Activated CD8-positive, alpha-beta T cell treated with anti-CD3 and anti-CD28 coated beads for 36 hours (primary cell): ENCODE data around the gene PPP1R14C. TPM values are rescaled to one million over a fixed set of nuclear protein-coding genes. Genes with fewer than 3 reads are reported as not detected.

Source experiments
- ATAC-seq: fragments of 200-7000 bp; cut with Tn5 transposase; one replicate; pipeline ENCODE4 v1.10.0; 2021; ENCODE audit warnings: mild to moderate bottlenecking, moderate library complexity
- CTCF ChIA-PET: fragments of 350-600 bp; sonication (Branson Sonifier 250); formaldehyde crosslinking; loops from one replicate; lab custom pipeline; 2021; ENCODE audit warnings: antibody characterized with exemption; lab: Charles Lee
- POLR2A ChIA-PET: fragments of 350-600 bp; sonication (Branson Sonifier 250); formaldehyde crosslinking; loops from one replicate; lab custom pipeline; 2021; ENCODE audit warnings: antibody characterized with exemption; lab: Charles Lee
- DNase-seq: peaks from one replicate; pipeline ENCODE4 v3.0.0-alpha.2; 2020
- H3K27ac Mint-ChIP-seq: one replicate; pipeline ENCODE4 v1.8.0; 2021; ENCODE audit warnings: mild to moderate bottlenecking, mixed read lengths
- H3K27me3 Mint-ChIP-seq: one replicate; pipeline ENCODE4 v1.8.0; 2021; ENCODE audit warnings: mixed read lengths
- H3K36me3 Mint-ChIP-seq: one replicate; pipeline ENCODE4 v1.8.0; 2021; ENCODE audit warnings: low read depth, mixed read lengths
- H3K4me1 Mint-ChIP-seq: one replicate; pipeline ENCODE4 v1.8.0; 2021; ENCODE audit warnings: low read depth, mixed read lengths
- H3K4me3 Mint-ChIP-seq: one replicate; pipeline ENCODE4 v1.8.0; 2021; ENCODE audit warnings: mild to moderate bottlenecking, moderate library complexity, mixed read lengths
- H3K9me3 Mint-ChIP-seq: one replicate; pipeline ENCODE4 v1.8.0; 2021; ENCODE audit warnings: mixed read lengths
- CTCF ChIP-seq: fragments of 200-600 bp; IDR thresholded peaks from one replicate; pipeline ENCODE4 v1.8.0; 2022; ENCODE audit warnings: antibody characterized with exemption, mild to moderate bottlenecking
- intact Hi-C: fragments of 100-400 bp; cut with micrococcal nuclease; formaldehyde crosslinking; loops from one replicate; pipeline ENCODE4 v1.10.0; 2022
- total RNA-seq, 2 experiments: library from RNA; stranded (reverse); gene quantifications; one replicate each; pipeline ENCODE4 v1.2.3, GENCODE V29; 2021

Gene PPP1R14C
- total RNA-seq, 2 experiments from 2014 or later, result 0.65 to 0.86 TPM

- CTCF ChIA-PET, result interaction anchor here (1.3 kb wide), 1 partner anchor 217 kb away, joined by 3 read pairs; no protein-coding TSS in a partner anchor
- H3K27ac Mint-ChIP-seq, result no peak overlapping the region
- peaks cover 2% of the 10 kb centered on the region for H3K27me3 Mint-ChIP-seq
- no peak overlapping the region for H3K4me3 Mint-ChIP-seq
- H3K4me1 Mint-ChIP-seq, result peaks cover 6% of the 10 kb centered on the region
- ATAC-seq (no peak), DNase-seq (no peak)
- intact Hi-C loops, result no loop called here
- no peaks in the 10 kb centered on the region for H3K36me3 Mint-ChIP-seq
- H3K9me3 Mint-ChIP-seq, result no peaks in the 10 kb centered on the region
- no peak for TF ChIP-seq CTCF
- POLR2A ChIA-PET, result no interaction called here
Measured at GRCh38 chr6:150118203-150118602, 24.6 kb upstream of the PPP1R14C start.

DNA sequence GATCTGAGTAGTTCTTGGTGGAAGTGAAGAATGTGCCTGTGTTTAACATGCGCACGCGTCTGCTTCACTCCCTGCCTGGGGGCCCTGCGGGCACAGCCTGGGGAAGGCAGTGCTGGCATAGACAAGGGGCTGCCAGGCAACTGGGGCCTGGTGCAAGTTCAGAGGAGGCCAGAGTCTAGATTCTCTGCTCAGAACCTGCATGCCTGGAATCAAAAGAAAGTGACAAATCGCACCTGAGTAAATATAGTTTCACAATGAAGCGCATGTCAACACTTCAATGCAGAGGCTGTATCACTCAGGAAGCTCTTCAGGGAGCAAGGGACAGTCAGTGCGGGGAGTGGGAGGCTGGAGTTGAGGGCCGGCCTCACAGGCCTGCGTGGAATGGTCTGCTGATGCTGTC is 24.2 kb upstream of the PPP1R14C start:
- no peak overlapping the region for H3K4me3 Mint-ChIP-seq
- ChIA-PET CTCF (interaction anchor here (1.3 kb wide), 1 partner anchor 216 kb away, joined by 3 read pairs; no protein-coding TSS in a partner anchor), POLR2A (no interaction called here)
- no peak for TF ChIP-seq CTCF
- no peaks in the 10 kb centered on the region for H3K36me3 Mint-ChIP-seq
- peaks cover 6% of the 10 kb centered on the region for H3K4me1 Mint-ChIP-seq
- no peak for ATAC-seq
- no peak for DNase-seq
- peaks cover 2% of the 10 kb centered on the region for H3K27me3 Mint-ChIP-seq
- no peaks in the 10 kb centered on the region for H3K9me3 Mint-ChIP-seq
- intact Hi-C loops, result no loop called here
- H3K27ac Mint-ChIP-seq, result no peak overlapping the region

GRCh38 chr6:150119173-150119572 is 23.7 kb upstream of the PPP1R14C start:
- Mint-ChIP-seq H3K9me3 (no peaks in the 10 kb centered on the region), H3K27ac (peak overlapping the region; percentile 1), H3K4me1 (peaks cover 6% of the 10 kb centered on the region), H3K27me3 (peaks cover 4% of the 10 kb centered on the region), H3K36me3 (no peaks in the 10 kb centered on the region), H3K4me3 (no peak overlapping the region)
- CTCF ChIA-PET, result interaction anchor here (0.8 to 1.3 kb wide), 2 partner anchors 15 to 216 kb away, joined by 3 read pairs; no protein-coding TSS in a partner anchor
- TF ChIP-seq CTCF, result no peak
- POLR2A ChIA-PET, result interaction anchor here (0.6 to 1.1 kb wide), 3 partner anchors 9 to 23 kb away, joined by 3 read pairs; no protein-coding TSS in a partner anchor
- ATAC-seq, result no peak
- DNase-seq, result no peak
- intact Hi-C loops, result no loop called here

- no peak for TF ChIP-seq CTCF
- H3K4me3 Mint-ChIP-seq, result no peak overlapping the region
- no peak overlapping the region for H3K27ac Mint-ChIP-seq
- H3K9me3 Mint-ChIP-seq, result no peaks in the 10 kb centered on the region
- ChIA-PET POLR2A (no interaction called here), CTCF (no interaction called here)
- ATAC-seq, result no peak
- H3K36me3 Mint-ChIP-seq, result no peaks in the 10 kb centered on the region
- peaks cover 6% of the 10 kb centered on the region for H3K4me1 Mint-ChIP-seq
- no peak for DNase-seq
- H3K27me3 Mint-ChIP-seq, result peaks cover 8% of the 10 kb centered on the region
- intact Hi-C loops, result no loop called here
Measured at GRCh38 chr6:150123645-150124044, 19.2 kb upstream of the PPP1R14C start.

DNA sequence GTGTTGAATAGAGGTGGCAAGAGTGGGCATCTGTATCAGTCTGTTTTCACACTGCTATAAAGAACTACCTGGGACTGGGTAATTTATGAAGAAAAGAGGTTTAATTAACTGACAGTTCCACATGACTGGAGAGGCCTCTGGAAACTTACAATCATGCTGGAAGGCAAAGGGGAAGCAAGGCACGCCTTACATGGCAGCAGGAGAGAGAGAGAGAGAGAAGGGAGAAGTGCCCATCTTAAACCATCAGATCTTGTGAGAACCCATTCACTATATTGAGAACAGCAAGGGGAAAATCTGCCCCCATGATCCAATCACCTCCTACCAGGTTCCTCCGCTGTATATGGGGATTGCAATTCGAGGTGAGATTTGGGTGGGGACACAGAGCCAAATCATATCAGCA is 18.6 kb upstream of the PPP1R14C start:
- peaks cover 8% of the 10 kb centered on the region for H3K27me3 Mint-ChIP-seq
- H3K4me1 Mint-ChIP-seq, result peaks cover 2% of the 10 kb centered on the region
- no peak overlapping the region for H3K4me3 Mint-ChIP-seq
- ChIA-PET POLR2A (no interaction called here), CTCF (interaction anchor here (1.0 kb wide), 1 partner anchor 11 kb away, joined by 3 read pairs; no protein-coding TSS in a partner anchor)
- ATAC-seq (no peak), DNase-seq (no peak)
- no peaks in the 10 kb centered on the region for H3K36me3 Mint-ChIP-seq
- TF ChIP-seq CTCF, result no peak
- no peak overlapping the region for H3K27ac Mint-ChIP-seq
- intact Hi-C loops, result no loop called here
- H3K9me3 Mint-ChIP-seq, result no peaks in the 10 kb centered on the region
